Neural cell (in vitro differentiated cells): ENCODE data around the gene CASP2.

Source experiments
- EZH2 ChIP-seq: fragments of 200-600, 300-800 bp; shearing (Covaris generic), sonication (generic); IDR thresholded peaks from 2 replicates; pipeline ENCODE4 v1.6.1; 2014; ENCODE audit warnings: antibody characterized with exemption, low read length, borderline replicate concordance, mild to moderate bottlenecking; ENCODE audit not compliant: insufficient read depth, poor library complexity, severe bottlenecking
- POLR2AphosphoS5 ChIP-seq: IDR thresholded peaks from 2 replicates; pipeline ENCODE4 v1.6.1; 2012
- REST ChIP-seq: IDR thresholded peaks from 2 replicates; pipeline ENCODE4 v1.6.1; 2012; ENCODE audit warnings: borderline replicate concordance
- TF ChIP-seq, protein P1 (sequence below): fragments of 450-650 bp; IDR thresholded peaks from 2 replicates; pipeline ENCODE4 v1.5.1; 2014; ENCODE audit warnings: antibody characterized with exemption, mild to moderate bottlenecking, moderate library complexity; ENCODE audit not compliant: poor library complexity, severe bottlenecking

DNA sequence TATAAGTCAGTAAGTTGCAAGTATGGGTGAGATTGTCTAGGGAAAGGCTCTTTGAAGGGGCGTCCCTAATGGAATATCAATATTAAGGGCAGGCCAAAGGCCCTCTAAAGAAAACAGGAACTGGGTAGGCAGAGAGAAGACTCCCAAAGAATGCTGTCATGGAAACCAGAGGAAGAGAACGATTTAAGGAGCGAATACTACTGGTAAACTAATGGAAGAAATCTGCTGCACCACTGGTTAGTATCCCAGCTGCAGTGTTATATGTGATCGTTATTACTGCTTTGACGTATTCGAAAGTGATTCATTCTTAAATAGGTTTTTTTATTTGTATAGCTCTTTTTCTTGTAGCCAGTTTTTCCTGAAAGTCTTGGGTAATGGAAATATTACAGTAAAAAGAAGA lies 1.3 kb downstream of the CASP2 start:
- TF ChIP-seq, protein P1, sequence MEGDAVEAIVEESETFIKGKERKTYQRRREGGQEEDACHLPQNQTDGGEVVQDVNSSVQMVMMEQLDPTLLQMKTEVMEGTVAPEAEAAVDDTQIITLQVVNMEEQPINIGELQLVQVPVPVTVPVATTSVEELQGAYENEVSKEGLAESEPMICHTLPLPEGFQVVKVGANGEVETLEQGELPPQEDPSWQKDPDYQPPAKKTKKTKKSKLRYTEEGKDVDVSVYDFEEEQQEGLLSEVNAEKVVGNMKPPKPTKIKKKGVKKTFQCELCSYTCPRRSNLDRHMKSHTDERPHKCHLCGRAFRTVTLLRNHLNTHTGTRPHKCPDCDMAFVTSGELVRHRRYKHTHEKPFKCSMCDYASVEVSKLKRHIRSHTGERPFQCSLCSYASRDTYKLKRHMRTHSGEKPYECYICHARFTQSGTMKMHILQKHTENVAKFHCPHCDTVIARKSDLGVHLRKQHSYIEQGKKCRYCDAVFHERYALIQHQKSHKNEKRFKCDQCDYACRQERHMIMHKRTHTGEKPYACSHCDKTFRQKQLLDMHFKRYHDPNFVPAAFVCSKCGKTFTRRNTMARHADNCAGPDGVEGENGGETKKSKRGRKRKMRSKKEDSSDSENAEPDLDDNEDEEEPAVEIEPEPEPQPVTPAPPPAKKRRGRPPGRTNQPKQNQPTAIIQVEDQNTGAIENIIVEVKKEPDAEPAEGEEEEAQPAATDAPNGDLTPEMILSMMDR: no peak
- TF ChIP-seq REST: no peak
- TF ChIP-seq EZH2: no peak
- TF ChIP-seq POLR2AphosphoS5: no peak
